HUES48 (cell line): ENCODE results near the gene GABRD.

Experiments used
- H3K27ac ChIP-seq: one replicate; pipeline ENCODE4 v1.7.0; 2013; ENCODE audit warnings: low read depth, low read length, inconsistent platforms
- H3K27me3 ChIP-seq: 2 replicates; pipeline ENCODE4 v1.6.1; 2013; ENCODE audit warnings: mild to moderate bottlenecking, low read length; ENCODE audit not compliant: control insufficient read depth, insufficient read depth
- H3K36me3 ChIP-seq: 2 replicates; pipeline ENCODE4 v1.6.1; 2013; ENCODE audit warnings: low read length; ENCODE audit not compliant: control insufficient read depth, insufficient read depth
- H3K4me1 ChIP-seq: 2 replicates; pipeline ENCODE4 v1.6.1; 2013; ENCODE audit warnings: mild to moderate bottlenecking, low read length; ENCODE audit not compliant: control insufficient read depth, insufficient read depth
- H3K4me3 ChIP-seq: 2 replicates; pipeline ENCODE4 v1.5.1; 2013; ENCODE audit warnings: mild to moderate bottlenecking, low read depth, low read length
- H3K9ac ChIP-seq: 2 replicates; pipeline ENCODE4 v1.6.1; 2013; ENCODE audit warnings: mild to moderate bottlenecking, low read depth, low read length, moderate library complexity
- H3K9me3 ChIP-seq: 2 replicates; pipeline ENCODE4 v1.6.1; 2013; ENCODE audit warnings: low read length; ENCODE audit not compliant: control insufficient read depth, insufficient read depth

GABRD gene

GRCh38 chr1:2030076-2030871 lies 11.1 kb downstream of the GABRD start:
- no peaks in the 10 kb centered on the region for H3K27me3 ChIP-seq
- no peak overlapping the region for H3K27ac ChIP-seq
- no peak overlapping the region for H3K4me3 ChIP-seq
- no peaks in the 10 kb centered on the region for H3K9me3 ChIP-seq
- H3K4me1 ChIP-seq: no peaks in the 10 kb centered on the region; the same call in 1 of the 2 replicates
- no peak overlapping the region for H3K9ac ChIP-seq
- H3K36me3 ChIP-seq: no peaks in the 10 kb centered on the region

- Histone ChIP-seq H3K27me3 (no peaks in the 10 kb centered on the region), H3K4me3 (no peak overlapping the region), H3K9ac (no peak overlapping the region), H3K36me3 (no peaks in the 10 kb centered on the region), H3K9me3 (no peaks in the 10 kb centered on the region), H3K4me1 (no peaks in the 10 kb centered on the region; the same call in 1 of the 2 replicates), H3K27ac (no peak overlapping the region)
Measured at GRCh38 chr1:2031546-2032540, 12.7 kb downstream of the GABRD start.

DNA sequence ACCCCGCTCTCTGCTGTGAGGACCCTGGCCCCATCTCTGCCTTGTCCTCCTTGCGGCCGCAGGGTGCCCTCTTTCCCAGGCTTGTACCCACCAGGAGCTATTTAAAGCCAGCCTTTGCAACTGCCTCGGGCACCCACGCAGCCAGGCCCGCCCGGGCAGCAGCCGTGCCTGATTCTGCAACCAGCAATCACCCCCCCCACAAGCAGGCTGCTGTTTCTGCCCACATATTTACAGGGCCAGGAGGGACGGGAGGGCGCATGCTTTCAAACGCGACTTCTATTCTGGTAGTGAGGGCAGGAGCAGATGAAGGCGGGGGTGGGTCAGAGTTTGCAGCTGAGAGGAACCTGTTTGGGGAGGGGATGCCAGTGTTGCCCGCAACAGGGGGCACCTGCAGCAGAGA lies 13.6 kb downstream of the GABRD start:
- H3K27ac ChIP-seq: no peak overlapping the region
- no peaks in the 10 kb centered on the region; the same call in 1 of the 2 replicates for H3K4me1 ChIP-seq
- no peaks in the 10 kb centered on the region for H3K36me3 ChIP-seq
- no peaks in the 10 kb centered on the region for H3K9me3 ChIP-seq
- H3K4me3 ChIP-seq: no peak overlapping the region
- H3K9ac ChIP-seq: no peak overlapping the region
- no peaks in the 10 kb centered on the region for H3K27me3 ChIP-seq

DNA sequence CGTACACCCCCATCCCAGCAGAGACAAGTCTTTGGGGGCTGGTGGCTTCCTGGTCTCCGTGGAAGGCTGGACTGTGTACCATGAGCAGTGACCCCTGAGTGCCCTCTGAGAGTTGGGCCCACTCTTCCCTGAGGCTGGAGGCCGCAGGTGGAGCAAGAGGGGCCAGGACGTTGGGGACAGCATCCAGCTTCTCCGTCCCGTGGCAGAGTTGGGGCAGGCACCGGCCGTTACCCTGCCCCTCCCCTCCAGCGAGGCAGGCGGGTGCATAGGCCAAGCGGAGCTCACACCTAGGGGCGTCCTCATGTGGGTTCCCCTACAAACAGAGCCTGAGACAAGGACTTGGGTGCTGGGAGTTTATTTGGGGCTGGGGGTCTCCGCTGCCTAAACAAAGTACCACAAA lies 14.0 kb downstream of the GABRD start:
- H3K4me3 ChIP-seq: no peak overlapping the region
- H3K4me1 ChIP-seq: no peaks in the 10 kb centered on the region; the same call in 1 of the 2 replicates
- H3K27me3 ChIP-seq: no peaks in the 10 kb centered on the region
- no peaks in the 10 kb centered on the region for H3K9me3 ChIP-seq
- no peaks in the 10 kb centered on the region for H3K36me3 ChIP-seq
- H3K27ac ChIP-seq: no peak overlapping the region
- H3K9ac ChIP-seq: no peak overlapping the region

DNA sequence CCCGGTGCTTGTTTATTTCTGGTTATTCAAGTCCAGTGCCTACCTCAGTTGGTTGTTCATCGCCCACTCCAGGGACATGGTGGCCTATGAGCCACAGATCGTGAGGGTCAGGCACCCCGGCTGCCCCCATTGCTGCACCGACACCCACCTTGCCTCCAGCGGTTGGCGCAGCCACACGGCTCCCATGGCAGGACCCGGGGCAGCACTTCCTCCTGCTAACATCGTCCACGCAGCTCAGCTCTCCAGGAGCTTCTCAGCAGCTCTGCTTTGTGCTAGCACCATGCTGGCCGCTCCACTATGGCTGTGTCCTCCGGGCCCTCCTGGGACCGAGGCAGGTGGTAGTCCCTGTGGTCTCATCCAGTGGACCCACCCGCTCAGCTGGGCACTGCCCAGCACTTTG lies 17.1 kb downstream of the GABRD start:
- Histone ChIP-seq H3K27ac (no peak overlapping the region), H3K4me3 (no peak overlapping the region), H3K27me3 (no peaks in the 10 kb centered on the region), H3K9me3 (no peaks in the 10 kb centered on the region), H3K9ac (no peak overlapping the region), H3K4me1 (no peaks in the 10 kb centered on the region; the same call in 1 of the 2 replicates), H3K36me3 (no peaks in the 10 kb centered on the region)

DNA sequence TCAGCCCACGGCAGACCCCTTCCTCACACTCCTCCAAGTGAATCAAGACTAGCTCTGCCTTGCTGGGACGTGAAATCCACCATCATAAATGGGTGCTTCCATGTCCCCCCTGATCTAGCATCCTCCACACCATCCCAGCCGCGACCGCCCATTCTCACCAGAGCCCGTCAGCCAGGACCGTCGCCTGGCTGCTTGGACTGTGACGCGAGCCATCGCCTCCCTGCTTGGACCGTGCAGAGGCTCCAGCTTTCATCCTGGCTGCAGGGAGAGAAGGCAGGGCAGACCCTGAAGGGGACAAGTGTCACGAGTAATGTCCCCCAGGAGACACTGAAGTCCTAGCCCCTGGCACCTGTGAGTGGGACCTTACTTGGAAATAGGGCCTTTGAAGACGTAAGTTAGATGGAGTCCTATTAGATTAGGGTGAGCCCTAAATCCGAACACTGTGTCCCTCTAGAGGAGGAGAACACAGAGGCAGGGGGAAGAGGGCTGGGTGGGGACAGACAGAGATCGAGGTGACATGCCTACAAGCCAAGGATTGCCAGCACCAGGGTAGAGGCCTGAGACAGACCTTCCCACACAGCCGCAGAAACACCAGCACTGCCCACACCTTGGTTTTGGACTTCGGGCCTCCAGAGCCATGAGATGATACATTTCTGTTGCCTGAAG lies 18.3 kb downstream of the GABRD start:
- no peaks in the 10 kb centered on the region for H3K27me3 ChIP-seq
- no peak overlapping the region for H3K4me3 ChIP-seq
- no peak overlapping the region for H3K9ac ChIP-seq
- H3K9me3 ChIP-seq: no peaks in the 10 kb centered on the region
- H3K4me1 ChIP-seq: no peaks in the 10 kb centered on the region; the same call in 1 of the 2 replicates
- H3K27ac ChIP-seq: no peak overlapping the region
- no peaks in the 10 kb centered on the region for H3K36me3 ChIP-seq

DNA sequence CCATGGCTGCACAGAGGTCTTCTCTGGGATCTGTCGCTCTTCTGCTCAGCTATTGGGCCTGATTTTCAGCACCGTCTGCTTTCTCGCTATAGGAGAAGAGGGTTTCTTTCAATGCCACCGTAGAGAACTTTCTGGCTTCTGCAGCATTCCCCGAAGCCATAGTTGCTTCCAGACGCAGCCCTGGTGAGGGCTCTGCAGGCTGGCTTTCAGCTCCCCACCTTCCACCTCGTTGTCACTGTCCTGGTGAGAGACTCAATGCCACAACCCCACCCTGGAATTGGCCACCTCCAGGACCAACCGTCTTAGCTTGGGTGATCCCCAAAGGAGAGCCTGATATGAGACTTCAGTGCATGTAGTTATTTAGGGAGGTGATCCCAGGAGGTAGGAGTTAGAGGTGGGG lies 19.1 kb downstream of the GABRD start:
- H3K27me3 ChIP-seq: no peaks in the 10 kb centered on the region
- H3K27ac ChIP-seq: no peak overlapping the region
- no peak overlapping the region for H3K4me3 ChIP-seq
- no peak overlapping the region for H3K9ac ChIP-seq
- no peaks in the 10 kb centered on the region for H3K9me3 ChIP-seq
- H3K36me3 ChIP-seq: no peaks in the 10 kb centered on the region
- no peaks in the 10 kb centered on the region for H3K4me1 ChIP-seq

GRCh38 chr1:2039251-2039650 lies 20.1 kb downstream of the GABRD start:
- no peaks in the 10 kb centered on the region for H3K36me3 ChIP-seq
- H3K4me1 ChIP-seq: no peaks in the 10 kb centered on the region
- H3K27ac ChIP-seq: no peak overlapping the region
- H3K27me3 ChIP-seq: peaks cover 3% of the 10 kb centered on the region; the same call in 1 of the 2 replicates
- no peaks in the 10 kb centered on the region for H3K9me3 ChIP-seq
- H3K9ac ChIP-seq: no peak overlapping the region
- H3K4me3 ChIP-seq: no peak overlapping the region

DNA sequence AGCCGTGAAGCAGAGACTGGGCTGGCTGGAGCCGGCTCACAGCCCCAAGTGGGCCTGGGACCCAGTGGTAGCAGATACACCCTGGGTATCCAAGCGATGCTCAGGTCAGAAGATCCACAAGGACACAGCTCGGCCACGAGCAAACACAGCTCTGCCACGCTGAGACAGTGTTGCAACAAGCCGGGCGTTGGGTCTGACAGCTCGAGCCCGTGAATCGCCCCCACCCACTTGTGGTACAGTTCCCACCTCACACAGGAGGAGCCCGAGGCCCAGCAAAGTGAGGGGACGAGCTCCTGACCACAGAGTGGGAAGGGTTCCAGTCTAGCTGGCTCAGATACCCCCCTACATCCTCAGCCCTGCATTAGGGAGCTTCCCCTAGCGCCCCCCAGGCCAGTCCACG lies 22.2 kb downstream of the GABRD start:
- no peak overlapping the region for H3K27ac ChIP-seq
- no peak overlapping the region for H3K4me3 ChIP-seq
- H3K4me1 ChIP-seq: no peaks in the 10 kb centered on the region
- H3K9ac ChIP-seq: no peak overlapping the region
- peaks cover 3% of the 10 kb centered on the region for H3K27me3 ChIP-seq
- H3K36me3 ChIP-seq: no peaks in the 10 kb centered on the region
- no peaks in the 10 kb centered on the region for H3K9me3 ChIP-seq

- Histone ChIP-seq H3K9me3 (no peaks in the 10 kb centered on the region), H3K27ac (no peak overlapping the region), H3K4me1 (peaks cover 4% of the 10 kb centered on the region), H3K27me3 (peaks cover 3% of the 10 kb centered on the region), H3K4me3 (no peak overlapping the region), H3K36me3 (no peaks in the 10 kb centered on the region), H3K9ac (no peak overlapping the region)
Measured at GRCh38 chr1:2041887-2042286, 22.7 kb downstream of the GABRD start.
